ENCODE measurements around the gene PPOX. TPM values are rescaled to one million over a fixed set of nuclear protein-coding genes. Genes with fewer than 3 reads are reported as not detected.

Gene PPOX
- total RNA-seq, 2 donors from 2014 or later: 46.4 to 47.2 TPM

DNA sequence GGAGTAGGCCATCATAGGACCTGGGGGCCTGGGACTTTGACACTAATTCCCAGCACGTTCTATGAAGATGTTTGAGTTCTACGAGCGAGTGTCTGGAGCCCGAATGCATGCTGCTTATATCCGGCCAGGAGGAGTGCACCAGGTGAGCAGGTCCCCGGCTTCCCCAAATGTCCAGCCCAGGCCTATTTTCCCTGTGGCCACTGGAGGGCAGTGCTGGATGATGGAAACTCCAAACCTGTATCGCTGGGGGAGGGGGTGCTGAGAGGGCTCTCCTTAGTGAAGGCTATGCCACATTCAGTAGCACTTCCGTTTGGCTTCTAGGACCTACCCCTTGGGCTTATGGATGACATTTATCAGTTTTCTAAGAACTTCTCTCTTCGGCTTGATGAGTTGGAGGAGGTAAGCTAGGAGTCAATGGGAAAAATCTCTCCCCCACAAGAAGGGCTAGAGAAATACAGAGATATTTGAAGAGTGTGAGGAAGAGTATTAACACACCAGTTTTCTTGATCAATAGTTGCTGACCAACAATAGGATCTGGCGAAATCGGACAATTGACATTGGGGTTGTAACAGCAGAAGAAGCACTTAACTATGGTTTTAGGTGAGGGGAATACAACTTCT lies 43.7 kb downstream of the PPOX start:
- Mint-ChIP-seq H3K36me3 (ENCODE audit: low read depth) (peaks cover 73% of the 10 kb centered on the region), H3K27me3 (ENCODE audit: insufficient read depth) (no peaks in the 10 kb centered on the region), H3K4me1 (peaks cover 7% of the 10 kb centered on the region), H3K4me3 (no peak overlapping the region), H3K9me3 (no peaks in the 10 kb centered on the region), H3K27ac (peak overlapping the region; percentile 71)
- H3K27me3 ChIP-seq (ENCODE audit: control insufficient read depth, insufficient read depth, low read length, poor library complexity, severe bottlenecking): no peaks in the 10 kb centered on the region
- H3K9ac ChIP-seq (ENCODE audit: extremely low read depth, low read length, poor library complexity, severe bottlenecking): no peak overlapping the region
- H3K36me3 ChIP-seq (ENCODE audit: control insufficient read depth, insufficient read depth, low read length): peaks cover 79% of the 10 kb centered on the region
- no peak overlapping the region for H3K4me3 ChIP-seq (ENCODE audit: low read length)
- H3K9me3 ChIP-seq (ENCODE audit: control insufficient read depth, low read length): no peaks in the 10 kb centered on the region
- H3K4me1 ChIP-seq (ENCODE audit: control insufficient read depth, insufficient read depth, low read length): no peaks in the 10 kb centered on the region
- 51 to 62% methylated on average over 4 to 11 of the region's 11 CpGs for WGBS, 2 experiments (ENCODE audit: insufficient coverage in 1 of 2, insufficient read length in 1 of 2)
- DNase-seq: peak; percentile 95
- no peak overlapping the region for H3K27ac ChIP-seq (ENCODE audit: low read depth, low read length)
- TF ChIP-seq, protein P1, sequence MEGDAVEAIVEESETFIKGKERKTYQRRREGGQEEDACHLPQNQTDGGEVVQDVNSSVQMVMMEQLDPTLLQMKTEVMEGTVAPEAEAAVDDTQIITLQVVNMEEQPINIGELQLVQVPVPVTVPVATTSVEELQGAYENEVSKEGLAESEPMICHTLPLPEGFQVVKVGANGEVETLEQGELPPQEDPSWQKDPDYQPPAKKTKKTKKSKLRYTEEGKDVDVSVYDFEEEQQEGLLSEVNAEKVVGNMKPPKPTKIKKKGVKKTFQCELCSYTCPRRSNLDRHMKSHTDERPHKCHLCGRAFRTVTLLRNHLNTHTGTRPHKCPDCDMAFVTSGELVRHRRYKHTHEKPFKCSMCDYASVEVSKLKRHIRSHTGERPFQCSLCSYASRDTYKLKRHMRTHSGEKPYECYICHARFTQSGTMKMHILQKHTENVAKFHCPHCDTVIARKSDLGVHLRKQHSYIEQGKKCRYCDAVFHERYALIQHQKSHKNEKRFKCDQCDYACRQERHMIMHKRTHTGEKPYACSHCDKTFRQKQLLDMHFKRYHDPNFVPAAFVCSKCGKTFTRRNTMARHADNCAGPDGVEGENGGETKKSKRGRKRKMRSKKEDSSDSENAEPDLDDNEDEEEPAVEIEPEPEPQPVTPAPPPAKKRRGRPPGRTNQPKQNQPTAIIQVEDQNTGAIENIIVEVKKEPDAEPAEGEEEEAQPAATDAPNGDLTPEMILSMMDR (conservative IDR thresholded peaks at IDR 0.05): peak; percentile 93

GRCh38 chr1:161214369-161214768 lies 48.1 kb downstream of the PPOX start:
- Histone ChIP-seq H3K4me1 (ENCODE audit: control insufficient read depth, insufficient read depth, low read length) (no peaks in the 10 kb centered on the region), H3K9ac (ENCODE audit: extremely low read depth, low read length, poor library complexity, severe bottlenecking) (no peak overlapping the region), H3K27me3 (ENCODE audit: control insufficient read depth, insufficient read depth, low read length, poor library complexity, severe bottlenecking) (no peaks in the 10 kb centered on the region), H3K9me3 (ENCODE audit: control insufficient read depth, low read length) (no peaks in the 10 kb centered on the region), H3K36me3 (ENCODE audit: control insufficient read depth, insufficient read depth, low read length) (peaks cover 54% of the 10 kb centered on the region), H3K27ac (ENCODE audit: low read depth, low read length) (no peak overlapping the region), H3K4me3 (ENCODE audit: low read length) (no peak overlapping the region)
- no peak overlapping the region for H3K27ac Mint-ChIP-seq
- peaks cover 36% of the 10 kb centered on the region for H3K4me1 Mint-ChIP-seq
- DNase-seq: no peak
- H3K4me3 Mint-ChIP-seq: no peak overlapping the region
- H3K9me3 Mint-ChIP-seq: no peaks in the 10 kb centered on the region
- WGBS, 2 experiments (ENCODE audit: insufficient coverage in 1 of 2, insufficient read length in 1 of 2): 94 to 96% methylated on average over 7 to 9 of the region's 9 CpGs
- H3K27me3 Mint-ChIP-seq (ENCODE audit: insufficient read depth): no peaks in the 10 kb centered on the region
- TF ChIP-seq, protein P1 (conservative IDR thresholded peaks at IDR 0.05): no peak
- peaks cover 51% of the 10 kb centered on the region for H3K36me3 Mint-ChIP-seq (ENCODE audit: low read depth)

- Histone ChIP-seq H3K9ac (ENCODE audit: extremely low read depth, low read length, poor library complexity, severe bottlenecking) (no peak within 1 kb of the TSS), H3K27me3 (ENCODE audit: control insufficient read depth, insufficient read depth, low read length, poor library complexity, severe bottlenecking) (no peaks in the 10 kb centered on the region), H3K9me3 (ENCODE audit: control insufficient read depth, low read length) (no peaks in the 10 kb centered on the region), H3K4me1 (ENCODE audit: control insufficient read depth, insufficient read depth, low read length) (no peaks in the 10 kb centered on the region), H3K4me3 (ENCODE audit: low read length) (no peak within 1 kb of the TSS), H3K27ac (ENCODE audit: low read depth, low read length) (no peak within 1 kb of the TSS), H3K36me3 (ENCODE audit: control insufficient read depth, insufficient read depth, low read length) (peaks cover 49% of the 10 kb centered on the region)
- 95 to 98% methylated on average over 7 to 10 of the region's 10 CpGs for WGBS, 2 experiments (ENCODE audit: insufficient coverage in 1 of 2, insufficient read length in 1 of 2)
- H3K36me3 Mint-ChIP-seq (ENCODE audit: low read depth): peaks cover 47% of the 10 kb centered on the region
- H3K27ac Mint-ChIP-seq: peak within 1 kb of the TSS; percentile 58
- TF ChIP-seq, protein P1 (conservative IDR thresholded peaks at IDR 0.05): no peak
- H3K4me1 Mint-ChIP-seq: peaks cover 38% of the 10 kb centered on the region
- DNase-seq: no peak
- H3K9me3 Mint-ChIP-seq: no peaks in the 10 kb centered on the region
- no peak within 1 kb of the TSS for H3K4me3 Mint-ChIP-seq
- H3K27me3 Mint-ChIP-seq (ENCODE audit: insufficient read depth): no peaks in the 10 kb centered on the region
Observed at GRCh38 chr1:161215076-161215475, 48.9 kb downstream of the PPOX start, which contains the start of gene FCER1G. Gene FCER1G, plus strand, starts transcription at chr1:161215295. Its CDS starts 27 bp downstream, at chr1:161215322.

All from endodermal cell (in vitro differentiated cells).